WTC11 (cell line): Measurements from ENCODE around the gene NEB. TPM values are rescaled to one million over a fixed set of nuclear protein-coding genes. Genes with fewer than 3 reads are reported as not detected.

Experiments used
- ATAC-seq: fragments of 200-7000 bp; cut with Tn5 transposase; 2 replicates; pipeline ENCODE4 v1.10.0; 2021; ENCODE audit warnings: mild to moderate bottlenecking, moderate library complexity
- CTCF ChIA-PET: fragments of 300-600 bp; sonication (Branson Sonifier 250); formaldehyde crosslinking; loops from one replicate; lab custom pipeline; 2021; ENCODE audit warnings: antibody characterized with exemption; lab: Charles Lee
- POLR2A ChIA-PET: fragments of 350-600 bp; sonication (Branson Sonifier 250); formaldehyde crosslinking; loops from one replicate; lab custom pipeline; 2021; ENCODE audit warnings: antibody characterized with exemption; lab: Charles Lee
- DNase-seq: peaks from one replicate; pipeline ENCODE4 v3.0.0; 2021; ENCODE audit warnings: low spot score
- H3K27ac Mint-ChIP-seq: 2 replicates; pipeline ENCODE4 v1.8.0; 2021; ENCODE audit warnings: mixed read lengths
- H3K27me3 Mint-ChIP-seq: 2 replicates; pipeline ENCODE4 v1.8.0; 2021; ENCODE audit warnings: low read depth, mild to moderate bottlenecking, moderate library complexity, mixed read lengths
- H3K36me3 Mint-ChIP-seq: 2 replicates; pipeline ENCODE4 v1.8.0; 2021; ENCODE audit warnings: mixed read lengths
- H3K4me1 Mint-ChIP-seq: 2 replicates; pipeline ENCODE4 v1.8.0; 2022; ENCODE audit warnings: mixed read lengths
- H3K4me3 Mint-ChIP-seq: 2 replicates; pipeline ENCODE4 v1.8.0; 2021; ENCODE audit warnings: mild to moderate bottlenecking, moderate library complexity, mixed read lengths
- H3K9me3 Mint-ChIP-seq: 2 replicates; pipeline ENCODE4 v1.8.0; 2021; ENCODE audit warnings: mixed read lengths
- CBFB ChIP-seq: sonication (generic); formaldehyde crosslinking; IDR thresholded peaks from 2 replicates; pipeline ENCODE4 v1.8.1; 2022; ENCODE audit warnings: mild to moderate bottlenecking, low read depth, missing genetic modification reagents
- ELF4 ChIP-seq: sonication (generic); formaldehyde crosslinking; IDR thresholded peaks from 2 replicates; pipeline ENCODE4 v1.8.1; 2022; ENCODE audit warnings: low read depth, mild to moderate bottlenecking, moderate library complexity, missing genetic modification reagents
- ETV6 ChIP-seq: sonication (generic); formaldehyde crosslinking; IDR thresholded peaks from 2 replicates; pipeline ENCODE4 v1.8.1; 2022; ENCODE audit warnings: mild to moderate bottlenecking, missing genetic modification reagents
- FOXK1 ChIP-seq: sonication (generic); formaldehyde crosslinking; IDR thresholded peaks from 2 replicates; pipeline ENCODE4 v1.8.0; 2022; ENCODE audit warnings: mild to moderate bottlenecking, moderate library complexity, missing genetic modification reagents
- HMGA2 ChIP-seq: fragments of 250-450 bp; sonication (Bioruptor Pico); IDR thresholded peaks from 2 replicates; pipeline ENCODE4 v1.4.0; 2021; ENCODE audit warnings: mild to moderate bottlenecking, moderate library complexity
- JAZF1 ChIP-seq: fragments of 250-450 bp; sonication (Bioruptor Pico); IDR thresholded peaks from 2 replicates; pipeline ENCODE4 v1.9.0; 2021; ENCODE audit warnings: moderate library complexity, mild to moderate bottlenecking, inconsistent platforms
- JUN ChIP-seq: sonication (generic); formaldehyde crosslinking; IDR thresholded peaks from 2 replicates; pipeline ENCODE4 v1.8.0; 2023; ENCODE audit warnings: mild to moderate bottlenecking, missing genetic modification reagents
- NFATC4 ChIP-seq: fragments of 250-450 bp; sonication (Bioruptor Pico); IDR thresholded peaks from 2 replicates; pipeline ENCODE4 v1.9.0; 2021; ENCODE audit warnings: mild to moderate bottlenecking
- NFE2L1 ChIP-seq: sonication (generic); formaldehyde crosslinking; IDR thresholded peaks from 2 replicates; pipeline ENCODE4 v1.8.1; 2023; ENCODE audit warnings: missing genetic modification reagents
- RELA ChIP-seq: sonication (generic); formaldehyde crosslinking; IDR thresholded peaks from 2 replicates; pipeline ENCODE4 v1.8.1; 2022; ENCODE audit warnings: missing genetic modification reagents, mild to moderate bottlenecking, borderline replicate concordance
- RORB ChIP-seq: fragments of 250-450 bp; sonication (Bioruptor Pico); IDR thresholded peaks from 2 replicates; pipeline ENCODE4 v1.9.0; 2021; ENCODE audit warnings: mild to moderate bottlenecking
- TCF7 ChIP-seq: sonication (generic); formaldehyde crosslinking; IDR thresholded peaks from 2 replicates; pipeline ENCODE4 v1.8.0; 2022; ENCODE audit warnings: mild to moderate bottlenecking, low read depth, missing genetic modification reagents, moderate library complexity
- TEAD1 ChIP-seq: sonication (generic); formaldehyde crosslinking; IDR thresholded peaks from 2 replicates; pipeline ENCODE4 v1.8.0; 2022; ENCODE audit warnings: mild to moderate bottlenecking, missing genetic modification reagents
- TEAD4 ChIP-seq: sonication (generic); formaldehyde crosslinking; IDR thresholded peaks from 2 replicates; pipeline ENCODE4 v1.8.0; 2022; ENCODE audit warnings: mild to moderate bottlenecking, missing genetic modification reagents
- TP53 ChIP-seq: sonication (generic); formaldehyde crosslinking; IDR thresholded peaks from 2 replicates; pipeline ENCODE4 v1.8.1; 2023; ENCODE audit warnings: mild to moderate bottlenecking, missing genetic modification reagents
- ZNF219 ChIP-seq: sonication (generic); formaldehyde crosslinking; IDR thresholded peaks from 2 replicates; pipeline ENCODE4 v1.8.0; 2023; ENCODE audit warnings: missing genetic modification reagents, mild to moderate bottlenecking, borderline replicate concordance
- ZNF317 ChIP-seq: sonication (generic); formaldehyde crosslinking; IDR thresholded peaks from 2 replicates; pipeline ENCODE4 v1.8.1; 2023; ENCODE audit warnings: low read depth, mild to moderate bottlenecking, moderate library complexity, missing genetic modification reagents, borderline replicate concordance
- total RNA-seq: library from RNA; stranded (reverse); gene quantifications from 3 replicates; pipeline ENCODE4 v1.2.3, GENCODE V29; 2021
- TF ChIP-seq, protein P1 (sequence below): sonication (generic); formaldehyde crosslinking; IDR thresholded peaks from 2 replicates; pipeline ENCODE4 v1.8.1; 2023; ENCODE audit warnings: mild to moderate bottlenecking, missing genetic modification reagents, moderate library complexity
- TF ChIP-seq, protein P2 (sequence below): sonication (generic); formaldehyde crosslinking; conservative IDR thresholded peaks from 2 replicates; pipeline ENCODE4 v1.8.1; 2022; ENCODE audit warnings: mild to moderate bottlenecking, missing genetic modification reagents
- TF ChIP-seq, protein P3 (sequence below): sonication (generic); formaldehyde crosslinking; IDR thresholded peaks from 2 replicates; pipeline ENCODE4 v1.8.0; 2022; ENCODE audit warnings: missing genetic modification reagents
- TF ChIP-seq, protein P4 (sequence below): fragments of 250-450 bp; sonication (Bioruptor Pico); conservative IDR thresholded peaks from 2 replicates; pipeline ENCODE4 v1.9.0; 2021; ENCODE audit warnings: mild to moderate bottlenecking

The NEB gene
- total RNA-seq, 1 experiment from 2014 or later: 1.9 TPM

GRCh38 chr2:151727593-151728552 lies 6.4 kb downstream of the NEB start:
- peaks cover 41% of the 10 kb centered on the region for H3K4me1 Mint-ChIP-seq
- ChIA-PET CTCF (interaction anchor here (1.0 to 1.8 kb wide), 5 partner anchors 10 to 298 kb away, joined by 3 to 8 read pairs (median 3); no protein-coding TSS in a partner anchor), POLR2A (no interaction called here)
- ATAC-seq (no peak), DNase-seq (no peak)
- no peaks in the 10 kb centered on the region for H3K36me3 Mint-ChIP-seq
- no peaks in the 10 kb centered on the region for H3K9me3 Mint-ChIP-seq
- H3K4me3 Mint-ChIP-seq: no peak overlapping the region
- H3K27me3 Mint-ChIP-seq: no peaks in the 10 kb centered on the region
- no peak overlapping the region for H3K27ac Mint-ChIP-seq
- TF ChIP-seq, protein P1, sequence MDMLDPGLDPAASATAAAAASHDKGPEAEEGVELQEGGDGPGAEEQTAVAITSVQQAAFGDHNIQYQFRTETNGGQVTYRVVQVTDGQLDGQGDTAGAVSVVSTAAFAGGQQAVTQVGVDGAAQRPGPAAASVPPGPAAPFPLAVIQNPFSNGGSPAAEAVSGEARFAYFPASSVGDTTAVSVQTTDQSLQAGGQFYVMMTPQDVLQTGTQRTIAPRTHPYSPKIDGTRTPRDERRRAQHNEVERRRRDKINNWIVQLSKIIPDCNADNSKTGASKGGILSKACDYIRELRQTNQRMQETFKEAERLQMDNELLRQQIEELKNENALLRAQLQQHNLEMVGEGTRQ: no peak
- TF ChIP-seq JUN (CRISPR knock-in tag): no peak
- TF ChIP-seq RELA (CRISPR knock-in tag): no peak

DNA sequence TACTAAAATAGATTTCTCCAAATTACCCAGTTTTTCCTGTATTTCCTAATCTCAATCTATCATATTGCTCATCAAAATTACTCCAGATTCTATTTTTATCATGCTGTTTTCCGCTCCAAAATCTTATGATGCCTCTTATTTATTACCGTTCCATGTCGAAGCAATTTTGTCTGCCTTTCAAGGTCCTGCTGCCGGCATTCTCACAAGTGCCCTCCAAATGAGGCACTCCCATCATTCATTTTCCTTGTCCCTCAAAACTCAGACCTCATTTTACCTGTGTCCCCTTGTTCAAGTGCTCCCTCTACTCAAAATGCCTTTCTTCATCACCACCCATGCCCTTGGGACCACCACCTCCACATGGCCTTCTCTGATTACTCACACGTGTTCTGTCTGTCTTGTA lies 13.1 kb downstream of the NEB start:
- Mint-ChIP-seq H3K9me3 (peaks cover 11% of the 10 kb centered on the region; the same call in 1 of the 2 replicates), H3K27ac (no peak overlapping the region)
- POLR2A ChIA-PET: no interaction called here
- no peak for TF ChIP-seq JUN (CRISPR knock-in tag)
- no peak for TF ChIP-seq FOXK1 (CRISPR knock-in tag)
- no peak for TF ChIP-seq RELA (CRISPR knock-in tag)
- TF ChIP-seq, protein P2, sequence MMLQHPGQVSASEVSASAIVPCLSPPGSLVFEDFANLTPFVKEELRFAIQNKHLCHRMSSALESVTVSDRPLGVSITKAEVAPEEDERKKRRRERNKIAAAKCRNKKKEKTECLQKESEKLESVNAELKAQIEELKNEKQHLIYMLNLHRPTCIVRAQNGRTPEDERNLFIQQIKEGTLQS (CRISPR knock-in tag): no peak
- TF ChIP-seq ZNF317 (CRISPR knock-in tag): no peak
- no peak for TF ChIP-seq TEAD1
- TF ChIP-seq NFATC4: no peak
- TF ChIP-seq TEAD4 (CRISPR knock-in tag): no peak
- TF ChIP-seq NFE2L1 (CRISPR knock-in tag): no peak
- no peak for TF ChIP-seq ELF4
- TF ChIP-seq HMGA2 (CRISPR knock-in tag): no peak
- TF ChIP-seq ZNF219: no peak
- TF ChIP-seq, protein P3, sequence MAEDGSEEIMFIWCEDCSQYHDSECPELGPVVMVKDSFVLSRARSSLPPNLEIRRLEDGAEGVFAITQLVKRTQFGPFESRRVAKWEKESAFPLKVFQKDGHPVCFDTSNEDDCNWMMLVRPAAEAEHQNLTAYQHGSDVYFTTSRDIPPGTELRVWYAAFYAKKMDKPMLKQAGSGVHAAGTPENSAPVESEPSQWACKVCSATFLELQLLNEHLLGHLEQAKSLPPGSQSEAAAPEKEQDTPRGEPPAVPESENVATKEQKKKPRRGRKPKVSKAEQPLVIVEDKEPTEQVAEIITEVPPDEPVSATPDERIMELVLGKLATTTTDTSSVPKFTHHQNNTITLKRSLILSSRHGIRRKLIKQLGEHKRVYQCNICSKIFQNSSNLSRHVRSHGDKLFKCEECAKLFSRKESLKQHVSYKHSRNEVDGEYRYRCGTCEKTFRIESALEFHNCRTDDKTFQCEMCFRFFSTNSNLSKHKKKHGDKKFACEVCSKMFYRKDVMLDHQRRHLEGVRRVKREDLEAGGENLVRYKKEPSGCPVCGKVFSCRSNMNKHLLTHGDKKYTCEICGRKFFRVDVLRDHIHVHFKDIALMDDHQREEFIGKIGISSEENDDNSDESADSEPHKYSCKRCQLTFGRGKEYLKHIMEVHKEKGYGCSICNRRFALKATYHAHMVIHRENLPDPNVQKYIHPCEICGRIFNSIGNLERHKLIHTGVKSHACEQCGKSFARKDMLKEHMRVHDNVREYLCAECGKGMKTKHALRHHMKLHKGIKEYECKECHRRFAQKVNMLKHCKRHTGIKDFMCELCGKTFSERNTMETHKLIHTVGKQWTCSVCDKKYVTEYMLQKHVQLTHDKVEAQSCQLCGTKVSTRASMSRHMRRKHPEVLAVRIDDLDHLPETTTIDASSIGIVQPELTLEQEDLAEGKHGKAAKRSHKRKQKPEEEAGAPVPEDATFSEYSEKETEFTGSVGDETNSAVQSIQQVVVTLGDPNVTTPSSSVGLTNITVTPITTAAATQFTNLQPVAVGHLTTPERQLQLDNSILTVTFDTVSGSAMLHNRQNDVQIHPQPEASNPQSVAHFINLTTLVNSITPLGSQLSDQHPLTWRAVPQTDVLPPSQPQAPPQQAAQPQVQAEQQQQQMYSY (CRISPR knock-in tag): no peak
- no peak for TF ChIP-seq CBFB (CRISPR knock-in tag)
- TF ChIP-seq RORB (CRISPR knock-in tag): no peak
- TF ChIP-seq, protein P4, sequence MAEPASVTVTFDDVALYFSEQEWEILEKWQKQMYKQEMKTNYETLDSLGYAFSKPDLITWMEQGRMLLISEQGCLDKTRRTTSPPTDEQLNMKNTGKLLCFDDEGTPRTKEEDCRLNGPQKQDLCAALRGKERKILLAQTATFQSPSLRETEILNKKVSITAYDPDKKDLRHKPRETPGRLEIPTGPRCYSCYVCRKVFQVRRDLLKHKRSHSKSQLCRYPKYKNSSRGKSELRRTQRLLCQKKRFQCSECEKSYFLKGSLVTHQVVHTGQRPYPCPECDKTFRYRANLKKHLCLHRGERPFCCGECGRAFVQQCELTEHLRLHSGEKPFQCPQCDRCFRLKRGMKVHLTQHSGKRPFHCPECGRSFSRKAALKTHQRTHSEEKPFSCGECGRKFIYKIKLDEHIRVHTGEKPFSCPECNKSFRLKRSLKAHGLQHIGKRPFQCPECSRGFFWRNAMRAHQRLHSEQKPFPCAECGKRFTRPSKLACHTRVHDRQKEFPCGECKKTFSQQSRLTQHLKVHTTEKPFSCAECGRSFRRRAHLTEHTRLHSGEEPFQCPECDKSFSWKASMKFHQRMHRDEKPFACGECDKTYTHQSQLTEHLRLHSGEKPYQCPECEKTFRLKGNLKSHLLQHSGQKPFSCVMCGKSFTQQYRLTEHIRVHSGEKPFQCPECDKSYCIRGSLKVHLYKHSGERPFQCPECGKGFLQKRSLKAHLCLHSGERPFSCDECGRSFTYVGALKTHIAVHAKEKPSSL (CRISPR knock-in tag): no peak
- TF ChIP-seq TCF7 (CRISPR knock-in tag): no peak
- no peak for TF ChIP-seq TP53 (CRISPR knock-in tag)
- no peak for TF ChIP-seq ETV6 (CRISPR knock-in tag)
- no peak for TF ChIP-seq JAZF1 (CRISPR knock-in tag)
- TF ChIP-seq, all 79 proteins: peak for 0
- Mint-ChIP-seq H3K4me3 (no peak overlapping the region), H3K4me1 (no peaks in the 10 kb centered on the region), H3K27me3 (no peaks in the 10 kb centered on the region), H3K36me3 (no peaks in the 10 kb centered on the region)
- ATAC-seq: no peak
- CTCF ChIA-PET: no interaction called here
- DNase-seq: no peak
